HL-60 (cell line): ENCODE data around the gene CHMP4A.

Experiments used
- DNase-seq, 2 experiments: peaks; one replicate each; pipeline ENCODE4 v3.0.0-alpha.2; 2010 to 2020; ENCODE audit warnings: low read depth in 1 of 2, low spot score in 1 of 2
- H3K27ac ChIP-seq: fragments of 250-450 bp; sonication (Bioruptor Pico); replicated peaks from 2 replicates; pipeline ENCODE4 v1.5.1; 2020; ENCODE audit warnings: mild to moderate bottlenecking, moderate library complexity
- H3K27me3 ChIP-seq: fragments of 250-450 bp; sonication (Bioruptor Pico); 2 replicates; pipeline ENCODE4 v1.5.1; 2021; ENCODE audit warnings: mild to moderate bottlenecking, moderate library complexity; ENCODE audit not compliant: insufficient read depth, poor library complexity, severe bottlenecking
- H3K4me3 ChIP-seq: replicated peaks from 2 replicates; pipeline ENCODE4 v1.5.1; 2011; ENCODE audit warnings: mild to moderate bottlenecking, control low read depth, low read length; ENCODE audit not compliant: insufficient read depth
- GABPA ChIP-seq: IDR thresholded peaks from 2 replicates; pipeline ENCODE4 v1.6.1; 2012; ENCODE audit warnings: low read depth
- POLR2AphosphoS5 ChIP-seq: IDR thresholded peaks from 2 replicates; pipeline ENCODE4 v1.6.1; 2012; ENCODE audit warnings: low read depth
- SPI1 ChIP-seq: IDR thresholded peaks from 2 replicates; pipeline ENCODE4 v1.6.1; 2012; ENCODE audit warnings: low read depth, mild to moderate bottlenecking, borderline replicate concordance
- TF ChIP-seq, protein P1 (sequence below): IDR thresholded peaks from one replicate; pipeline ENCODE4 v1.5.1; 2011; ENCODE audit warnings: low read length, control low read depth, inconsistent platforms; ENCODE audit not compliant: insufficient read depth
- TF ChIP-seq, protein P2 (sequence below): IDR thresholded peaks from 2 replicates; pipeline ENCODE4 v1.6.1; 2012; ENCODE audit warnings: low read depth; ENCODE audit not compliant: insufficient replicate concordance

CHMP4A gene

DNA sequence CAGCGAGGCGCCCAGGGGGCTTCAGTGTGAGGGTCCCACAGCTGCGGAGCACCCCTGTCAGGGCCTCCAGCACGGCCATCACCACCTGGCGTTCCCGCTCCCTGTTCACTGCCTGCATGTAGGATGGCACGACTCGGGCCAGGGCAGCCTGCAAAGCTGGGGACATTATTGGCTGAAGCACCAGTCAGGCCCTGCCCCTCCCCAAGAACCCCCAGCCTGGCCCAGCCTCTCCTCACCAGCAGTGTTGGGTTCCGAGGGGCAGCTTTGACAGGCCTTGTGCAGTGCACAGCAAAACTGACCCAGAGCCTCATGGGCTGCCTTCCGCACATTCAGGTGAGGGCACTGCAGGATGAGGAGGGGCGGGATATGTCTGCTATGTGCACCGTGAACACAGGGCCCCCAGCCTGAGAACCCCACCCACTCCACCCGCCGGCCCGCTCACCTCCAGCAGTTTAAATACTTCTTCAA is 30.2 kb downstream of the CHMP4A start:
- DNase-seq, result no peak

DNA sequence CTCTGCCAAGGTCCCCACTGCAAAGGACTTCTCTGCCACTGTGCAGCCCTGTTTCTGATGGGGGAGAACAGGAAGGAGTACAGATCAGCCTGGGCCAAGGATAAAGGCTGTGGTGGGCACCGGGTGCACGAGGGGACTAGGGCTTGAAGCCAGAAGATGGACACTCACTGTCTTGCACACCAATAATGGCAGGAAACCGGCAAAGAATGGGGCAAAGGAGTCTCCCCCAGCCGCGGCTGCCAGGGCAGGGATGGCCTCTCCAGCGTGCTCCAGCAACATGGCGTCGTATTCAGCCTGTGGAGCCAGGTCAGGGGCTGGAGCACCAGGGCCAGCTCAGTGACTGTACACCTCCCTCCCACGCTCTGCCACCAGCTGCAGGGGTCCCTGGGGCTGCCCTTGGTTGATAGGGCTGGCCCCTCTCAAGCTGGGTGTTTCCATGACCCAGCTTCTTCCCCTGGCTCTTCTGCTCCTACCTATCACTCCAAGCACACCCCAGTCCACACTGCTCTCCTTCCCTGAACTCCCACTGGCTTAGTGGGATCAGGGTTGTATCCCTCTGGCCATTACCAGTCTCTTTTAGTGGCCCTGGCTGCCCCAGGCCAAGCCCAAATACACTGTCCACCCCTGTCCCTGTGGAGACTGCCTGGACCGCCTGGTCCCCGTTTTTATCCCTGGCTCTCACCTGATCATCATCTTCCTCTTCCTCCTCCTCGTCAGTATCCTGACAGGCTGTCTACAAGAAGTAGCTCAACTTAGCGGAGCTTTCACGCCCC is 31.0 kb downstream of the CHMP4A start:
- TF ChIP-seq, protein P1, sequence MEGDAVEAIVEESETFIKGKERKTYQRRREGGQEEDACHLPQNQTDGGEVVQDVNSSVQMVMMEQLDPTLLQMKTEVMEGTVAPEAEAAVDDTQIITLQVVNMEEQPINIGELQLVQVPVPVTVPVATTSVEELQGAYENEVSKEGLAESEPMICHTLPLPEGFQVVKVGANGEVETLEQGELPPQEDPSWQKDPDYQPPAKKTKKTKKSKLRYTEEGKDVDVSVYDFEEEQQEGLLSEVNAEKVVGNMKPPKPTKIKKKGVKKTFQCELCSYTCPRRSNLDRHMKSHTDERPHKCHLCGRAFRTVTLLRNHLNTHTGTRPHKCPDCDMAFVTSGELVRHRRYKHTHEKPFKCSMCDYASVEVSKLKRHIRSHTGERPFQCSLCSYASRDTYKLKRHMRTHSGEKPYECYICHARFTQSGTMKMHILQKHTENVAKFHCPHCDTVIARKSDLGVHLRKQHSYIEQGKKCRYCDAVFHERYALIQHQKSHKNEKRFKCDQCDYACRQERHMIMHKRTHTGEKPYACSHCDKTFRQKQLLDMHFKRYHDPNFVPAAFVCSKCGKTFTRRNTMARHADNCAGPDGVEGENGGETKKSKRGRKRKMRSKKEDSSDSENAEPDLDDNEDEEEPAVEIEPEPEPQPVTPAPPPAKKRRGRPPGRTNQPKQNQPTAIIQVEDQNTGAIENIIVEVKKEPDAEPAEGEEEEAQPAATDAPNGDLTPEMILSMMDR, result no peak
- TF ChIP-seq, protein P2, sequence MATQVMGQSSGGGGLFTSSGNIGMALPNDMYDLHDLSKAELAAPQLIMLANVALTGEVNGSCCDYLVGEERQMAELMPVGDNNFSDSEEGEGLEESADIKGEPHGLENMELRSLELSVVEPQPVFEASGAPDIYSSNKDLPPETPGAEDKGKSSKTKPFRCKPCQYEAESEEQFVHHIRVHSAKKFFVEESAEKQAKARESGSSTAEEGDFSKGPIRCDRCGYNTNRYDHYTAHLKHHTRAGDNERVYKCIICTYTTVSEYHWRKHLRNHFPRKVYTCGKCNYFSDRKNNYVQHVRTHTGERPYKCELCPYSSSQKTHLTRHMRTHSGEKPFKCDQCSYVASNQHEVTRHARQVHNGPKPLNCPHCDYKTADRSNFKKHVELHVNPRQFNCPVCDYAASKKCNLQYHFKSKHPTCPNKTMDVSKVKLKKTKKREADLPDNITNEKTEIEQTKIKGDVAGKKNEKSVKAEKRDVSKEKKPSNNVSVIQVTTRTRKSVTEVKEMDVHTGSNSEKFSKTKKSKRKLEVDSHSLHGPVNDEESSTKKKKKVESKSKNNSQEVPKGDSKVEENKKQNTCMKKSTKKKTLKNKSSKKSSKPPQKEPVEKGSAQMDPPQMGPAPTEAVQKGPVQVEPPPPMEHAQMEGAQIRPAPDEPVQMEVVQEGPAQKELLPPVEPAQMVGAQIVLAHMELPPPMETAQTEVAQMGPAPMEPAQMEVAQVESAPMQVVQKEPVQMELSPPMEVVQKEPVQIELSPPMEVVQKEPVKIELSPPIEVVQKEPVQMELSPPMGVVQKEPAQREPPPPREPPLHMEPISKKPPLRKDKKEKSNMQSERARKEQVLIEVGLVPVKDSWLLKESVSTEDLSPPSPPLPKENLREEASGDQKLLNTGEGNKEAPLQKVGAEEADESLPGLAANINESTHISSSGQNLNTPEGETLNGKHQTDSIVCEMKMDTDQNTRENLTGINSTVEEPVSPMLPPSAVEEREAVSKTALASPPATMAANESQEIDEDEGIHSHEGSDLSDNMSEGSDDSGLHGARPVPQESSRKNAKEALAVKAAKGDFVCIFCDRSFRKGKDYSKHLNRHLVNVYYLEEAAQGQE, result no peak
- TF ChIP-seq GABPA (no peak), POLR2AphosphoS5 (no peak)
- Histone ChIP-seq H3K27me3 (no peaks in the 10 kb centered on the region), H3K27ac (no peak overlapping the region), H3K4me3 (no peak overlapping the region)
- no peak for DNase-seq

More for the DNA sequence above, 30.2 kb downstream of the CHMP4A start:
- Histone ChIP-seq H3K27me3 (no peaks in the 10 kb centered on the region), H3K4me3 (no peak overlapping the region), H3K27ac (no peak overlapping the region)
- TF ChIP-seq POLR2AphosphoS5 (no peak), SPI1 (no peak), GABPA (no peak)
- TF ChIP-seq, protein P1, result no peak

DNA sequence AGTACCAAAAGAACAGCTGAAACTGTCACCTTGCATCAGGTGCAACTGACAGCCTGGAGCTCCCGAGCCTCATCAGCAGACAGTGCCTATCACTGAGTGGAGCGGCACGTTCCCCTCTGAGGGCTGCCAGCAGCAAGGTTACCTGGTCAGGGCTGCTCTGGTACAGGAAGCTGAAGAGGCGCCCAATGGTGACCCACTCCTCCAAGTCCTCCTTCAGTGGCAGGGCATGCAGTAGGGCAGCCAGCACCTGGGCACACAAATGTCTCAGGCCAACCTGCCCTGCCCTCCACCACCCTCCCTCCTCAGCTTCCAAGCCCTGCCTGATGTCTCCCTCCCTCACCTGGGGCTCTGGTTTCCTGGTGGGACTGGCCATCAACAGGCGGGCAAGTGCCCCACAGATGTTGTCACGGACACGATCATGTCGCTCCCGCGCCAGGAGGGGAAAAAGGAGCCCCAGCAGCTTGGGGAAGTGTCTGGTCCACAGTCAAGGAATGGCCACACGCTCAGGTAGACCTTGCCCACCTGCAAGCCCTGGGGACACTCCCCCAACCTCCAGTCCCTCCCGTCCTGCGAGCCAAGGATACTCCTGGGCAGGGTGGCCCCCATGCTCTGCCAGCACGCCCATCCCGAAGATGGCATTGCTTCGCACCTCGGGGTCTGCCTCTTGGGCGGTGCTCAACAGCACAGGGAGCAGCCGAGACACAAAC is 31.8 kb downstream of the CHMP4A start:
- no peaks in the 10 kb centered on the region for H3K27me3 ChIP-seq
- no peak overlapping the region for H3K27ac ChIP-seq
- TF ChIP-seq GABPA, result no peak
- TF ChIP-seq, protein P1, result no peak
- TF ChIP-seq, protein P2, result no peak
- TF ChIP-seq POLR2AphosphoS5, result no peak
- no peak for TF ChIP-seq SPI1
- H3K4me3 ChIP-seq, result no peak overlapping the region
- DNase-seq, result no peak
